ENCODE results near the gene ZNF48. TPM values are rescaled to one million over a fixed set of nuclear protein-coding genes. Genes with fewer than 3 reads are reported as not detected.

Gene ZNF48
- total RNA-seq, 1 donor from 2014 or later: 6.4 TPM

GRCh38 chr16:30407804-30408534 is 12.7 kb downstream of the ZNF48 start:
- no peak for DNase-seq

- DNase-seq: peak; percentile 96
Measured at GRCh38 chr16:30409125-30410060, 14.2 kb downstream of the ZNF48 start.

- no peak for DNase-seq
Measured at GRCh38 chr16:30413112-30413806, 18.0 kb downstream of the ZNF48 start.

- no peak for DNase-seq
Measured at GRCh38 chr16:30414159-30414558, 18.9 kb downstream of the ZNF48 start.

DNA sequence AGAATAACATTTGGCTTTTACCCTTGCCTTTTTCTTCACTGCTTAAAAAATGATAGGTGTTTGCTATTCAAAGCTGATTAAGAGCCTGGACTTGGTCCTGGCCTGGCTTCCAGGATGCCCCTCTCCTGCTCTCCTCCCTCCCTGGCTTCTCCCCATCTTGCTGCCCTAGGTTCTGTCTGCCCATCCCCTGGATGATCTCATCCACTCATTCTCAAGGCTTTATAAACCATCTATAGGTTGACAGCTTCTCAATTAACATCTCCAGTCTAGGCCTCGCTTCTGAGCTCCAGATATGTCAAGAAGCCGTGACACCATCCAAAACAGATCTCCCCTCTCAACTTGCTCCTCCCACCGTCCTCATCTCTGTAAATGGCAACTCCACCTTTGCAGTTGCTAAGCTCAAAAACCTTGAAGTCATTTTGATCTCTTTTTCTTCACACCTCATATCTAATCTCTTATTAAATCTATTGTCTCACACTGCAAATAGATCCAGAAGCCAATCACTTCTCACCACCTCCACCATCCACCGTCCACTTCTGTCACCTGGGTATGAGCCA is 20.9 kb downstream of the ZNF48 start:
- DNase-seq: no peak

DNA sequence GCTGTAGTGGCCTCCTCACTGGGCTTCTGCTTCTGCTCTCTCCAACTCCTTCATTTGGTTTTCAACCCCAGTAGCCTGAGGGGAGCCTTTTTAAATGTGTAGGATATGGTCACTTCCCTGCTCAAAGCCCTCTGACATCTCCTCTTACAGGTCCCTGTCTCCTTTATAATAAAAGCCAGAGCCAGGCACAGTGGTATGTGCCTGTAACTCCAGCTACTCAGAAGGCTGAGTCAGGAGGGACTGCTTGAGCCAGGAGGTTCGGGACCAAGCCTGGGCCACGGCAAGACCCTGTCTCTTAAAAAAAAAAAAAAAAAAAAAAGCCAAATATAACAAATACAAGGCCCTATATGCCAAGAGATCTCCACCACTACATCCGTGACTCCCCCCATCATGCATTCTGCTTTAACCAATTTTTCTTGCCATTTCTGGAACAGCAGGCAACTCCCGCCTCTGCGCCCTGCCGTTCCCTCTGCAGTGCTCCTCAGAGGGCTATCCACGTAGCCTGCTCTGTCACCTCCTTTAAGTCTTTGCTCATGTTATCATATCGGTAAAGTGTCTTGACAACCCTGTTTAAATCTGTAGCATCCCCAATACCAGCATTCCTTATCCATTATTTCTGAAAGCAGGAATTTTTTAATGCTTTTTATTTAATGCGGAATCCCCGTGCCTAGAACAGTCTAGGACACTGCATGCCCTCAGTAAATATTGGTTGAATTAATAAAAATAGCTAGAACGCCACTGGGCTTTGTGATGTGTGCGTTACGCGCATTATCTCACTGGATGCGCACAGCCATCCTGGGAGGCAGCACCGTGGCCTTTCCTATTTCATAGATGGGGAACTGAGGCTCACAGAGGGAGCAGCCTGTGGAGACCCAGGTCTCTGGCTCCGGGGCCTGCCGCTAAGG is 21.7 kb downstream of the ZNF48 start:
- DNase-seq: peak; percentile 18

- DNase-seq: peak; percentile 95
Measured at GRCh38 chr16:30417529-30418349, 22.5 kb downstream of the ZNF48 start.

- DNase-seq: no peak
Measured at GRCh38 chr16:30418350-30419181, 23.3 kb downstream of the ZNF48 start.

DNA sequence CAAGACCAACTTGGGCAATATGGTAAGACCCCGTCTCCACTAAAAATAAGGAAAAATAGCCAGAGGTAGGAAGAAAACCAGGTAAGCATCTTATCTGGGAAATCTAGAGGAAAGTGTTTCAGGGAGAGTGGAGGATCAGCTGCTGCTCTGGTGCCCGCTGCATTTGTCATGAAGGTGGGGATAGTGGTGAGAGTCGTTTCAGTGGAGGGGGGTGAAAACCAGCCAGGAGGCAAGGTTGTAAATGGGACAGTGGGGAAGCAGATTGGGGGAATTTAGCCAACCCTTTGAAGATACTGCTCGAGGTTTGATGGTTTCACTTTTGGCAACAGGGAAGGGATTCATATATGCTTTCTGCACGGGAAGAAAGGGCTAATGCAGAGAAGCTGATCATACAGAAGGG is 25.8 kb downstream of the ZNF48 start:
- no peak for DNase-seq

DNA sequence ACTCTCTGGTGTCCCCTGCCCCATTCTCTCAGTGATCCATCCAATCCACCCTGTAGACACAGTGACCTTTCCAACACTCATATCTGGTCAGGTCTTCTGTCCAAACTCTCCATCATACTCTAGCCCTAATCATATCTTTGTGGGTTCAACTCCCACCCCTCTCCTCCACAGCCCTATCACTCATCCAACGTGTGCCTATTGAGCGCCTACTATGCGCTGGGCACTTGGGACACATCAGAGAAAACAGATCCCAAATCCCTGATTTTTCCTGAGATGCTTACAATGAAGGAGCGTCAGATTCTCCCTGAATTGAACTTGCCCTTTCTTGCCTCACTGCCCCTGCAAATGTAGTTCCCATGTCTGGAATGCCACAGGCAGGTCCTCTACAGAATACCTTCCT is 32.8 kb downstream of the ZNF48 start:
- DNase-seq: no peak

- DNase-seq: no peak
Measured at GRCh38 chr16:30429418-30429677, 34.1 kb downstream of the ZNF48 start.

GRCh38 chr16:30429678-30430427 is 34.6 kb downstream of the ZNF48 start, which contains the start of gene DCTPP1:
DCTPP1 (minus strand) TSS chr16:30430030; CDS start chr16:30429980, 50 bp downstream.
- DNase-seq: peak; percentile 99

GRCh38 chr16:30430428-30430970 is 35.3 kb downstream of the ZNF48 start:
- DNase-seq: no peak

DNA sequence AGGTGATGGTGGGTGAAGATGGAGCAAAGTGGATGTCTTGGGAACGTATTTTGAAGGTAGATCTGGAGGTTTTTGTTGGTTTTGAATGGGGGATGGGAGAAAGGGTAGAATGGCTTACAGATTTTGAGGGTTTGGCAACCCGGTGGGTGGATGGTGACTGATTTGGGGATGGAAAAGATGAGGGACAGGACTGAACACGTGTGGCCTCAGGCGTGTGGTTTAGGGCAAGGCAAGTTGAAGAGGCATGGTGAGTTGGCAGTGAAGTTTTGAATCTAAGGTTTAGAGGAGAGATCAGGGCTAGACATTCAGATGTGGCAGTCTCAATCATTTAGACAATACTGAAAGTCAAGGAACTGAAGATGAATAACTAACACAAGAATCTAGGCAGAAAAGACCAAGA is 39.6 kb downstream of the ZNF48 start:
- no peak for DNase-seq

DNA sequence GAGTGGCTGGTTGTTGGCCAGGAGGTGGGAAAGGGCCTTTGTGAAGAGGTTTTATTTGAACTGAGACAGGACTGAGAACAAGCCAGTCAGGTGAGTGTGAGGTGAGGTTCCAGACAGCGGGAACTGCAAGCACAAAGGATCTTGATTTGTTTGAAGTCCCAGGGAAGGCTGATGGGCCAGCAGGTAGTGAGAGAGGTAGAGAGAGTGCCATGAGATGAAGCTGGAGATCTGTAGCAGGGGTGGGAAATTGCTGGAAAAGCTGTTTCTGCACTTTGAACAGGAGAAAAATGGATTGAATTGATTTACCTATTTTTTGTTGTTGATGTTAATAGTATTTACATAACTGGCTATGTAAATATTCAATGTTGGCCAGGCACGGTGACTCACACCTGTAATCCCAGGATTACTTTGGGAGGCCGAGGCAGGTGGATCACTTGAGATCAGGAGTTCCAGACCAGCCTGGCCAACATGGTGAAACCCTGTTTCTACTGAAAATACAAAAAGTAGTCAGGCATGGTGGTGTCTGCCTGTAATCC is 42.4 kb downstream of the ZNF48 start:
- DNase-seq: no peak

- no peak for DNase-seq
Measured at GRCh38 chr16:30438835-30439234, 43.6 kb downstream of the ZNF48 start.

GRCh38 chr16:30439720-30440348 is 44.6 kb downstream of the ZNF48 start:
- DNase-seq: no peak

DNA sequence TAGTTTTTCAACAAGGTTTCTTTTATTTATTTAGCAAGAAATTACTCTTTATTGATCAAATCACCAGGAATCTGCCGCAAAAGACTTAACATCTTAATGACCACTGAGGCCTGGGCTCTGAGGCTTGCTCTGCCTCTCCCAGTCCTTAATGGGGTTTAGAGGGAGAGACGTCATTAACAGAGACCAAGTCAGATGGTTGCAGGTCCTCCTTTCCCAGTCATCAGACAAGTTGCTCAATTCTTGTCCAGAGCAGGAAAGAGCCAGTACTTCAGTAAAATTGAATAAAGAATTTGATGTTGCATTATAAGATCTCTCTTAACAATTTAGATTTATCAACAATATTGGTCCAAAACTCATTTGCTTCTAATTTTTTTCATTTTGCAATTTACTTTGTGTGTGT is 48.4 kb downstream of the ZNF48 start:
- no peak for DNase-seq

All from tongue (tissue), 2 donors.